ENCODE measurements around the gene ANKRD63.
A peak's percentile ranks its signal among the peaks of the same experiment; 100 is the strongest.

The ANKRD63 gene

GRCh38 chr15:40293905-40294895 is 11.3 kb upstream of the ANKRD63 start:
- Histone ChIP-seq H3K9me3 (ENCODE audit: control insufficient read depth, low read length) (no peaks in the 10 kb centered on the region), H2AFZ (ENCODE audit: low read depth, low read length) (no peak overlapping the region), H2BK5ac (ENCODE audit: low read depth, low read length, poor library complexity, severe bottlenecking) (no peak overlapping the region), H3K4ac (ENCODE audit: low read depth in 1 of 2, low read length in 2 of 2) (no peak overlapping the region), H3K27ac (ENCODE audit: low read length, poor library complexity, severe bottlenecking) (no peak overlapping the region), H3K79me1 (replicated peaks; ENCODE audit: low read length, poor library complexity, severe bottlenecking) (no peaks in the 10 kb centered on the region), H3K36me3 (ENCODE audit: control insufficient read depth in 1 of 2, insufficient read depth in 2 of 2, low read depth in 1 of 2, low read length in 2 of 2) (no peaks in the 10 kb centered on the region), H2BK12ac (ENCODE audit: low read length in 2 of 2) (no peak overlapping the region), H3K4me2 (ENCODE audit: low read length, poor library complexity, severe bottlenecking) (no peak overlapping the region), H3K27me3 (ENCODE audit: control insufficient read depth in 1 of 2, insufficient read depth in 1 of 2, low read length in 2 of 2) (peaks cover 74 to 90% of the 10 kb centered on the region in 2 experiments), H2BK15ac (ENCODE audit: low read depth, poor library complexity, severe bottlenecking) (no peak overlapping the region), H3K4me3 (ENCODE audit: insufficient read depth in 1 of 2, low read depth in 1 of 2, low read length in 2 of 2) (no peak overlapping the region), H3K4me1 (ENCODE audit: control insufficient read depth, insufficient read depth, low read depth, low read length) (peaks cover 19% of the 10 kb centered on the region), H3K23ac (ENCODE audit: low read length in 2 of 2) (peak overlapping the region in 1 of 2 experiments; percentile 11), H4K91ac (ENCODE audit: low read length) (no peak overlapping the region), H4K8ac (ENCODE audit: low read length) (no peak overlapping the region), H3K18ac (ENCODE audit: low read depth in 1 of 2, low read length in 2 of 2) (no peak overlapping the region), H2AK5ac (ENCODE audit: low read length, severe bottlenecking) (no peak overlapping the region), H3K9ac (ENCODE audit: low read length) (no peak overlapping the region), H3K14ac (ENCODE audit: low read length in 2 of 2) (no peak overlapping the region), H2BK120ac (ENCODE audit: low read depth, low read length) (no peak overlapping the region)
- 81% methylated on average over 19 of the region's 20 CpGs for WGBS
- no peak for DNase-seq

- no peak for DNase-seq
- Histone ChIP-seq H2BK5ac (ENCODE audit: low read depth, low read length, poor library complexity, severe bottlenecking) (no peak overlapping the region), H3K4me2 (ENCODE audit: low read length, poor library complexity, severe bottlenecking) (no peak overlapping the region), H3K79me1 (replicated peaks; ENCODE audit: low read length, poor library complexity, severe bottlenecking) (no peaks in the 10 kb centered on the region), H3K18ac (ENCODE audit: low read depth in 1 of 2, low read length in 2 of 2) (no peak overlapping the region), H3K9ac (ENCODE audit: low read length) (no peak overlapping the region), H2AK5ac (ENCODE audit: low read length, severe bottlenecking) (no peak overlapping the region), H3K36me3 (ENCODE audit: control insufficient read depth in 1 of 2, insufficient read depth in 2 of 2, low read depth in 1 of 2, low read length in 2 of 2) (no peaks in the 10 kb centered on the region), H4K91ac (ENCODE audit: low read length) (no peak overlapping the region), H3K23ac (ENCODE audit: low read length in 2 of 2) (no peak overlapping the region), H3K14ac (ENCODE audit: low read length in 2 of 2) (no peak overlapping the region), H3K9me3 (ENCODE audit: control insufficient read depth, low read length) (no peaks in the 10 kb centered on the region), H4K8ac (ENCODE audit: low read length) (no peak overlapping the region), H3K27ac (ENCODE audit: low read length, poor library complexity, severe bottlenecking) (no peak overlapping the region), H3K4me3 (ENCODE audit: insufficient read depth in 1 of 2, low read depth in 1 of 2, low read length in 2 of 2) (no peak overlapping the region), H3K27me3 (ENCODE audit: control insufficient read depth in 1 of 2, insufficient read depth in 1 of 2, low read length in 2 of 2) (peaks cover 75 to 87% of the 10 kb centered on the region in 2 experiments), H2BK12ac (ENCODE audit: low read length in 2 of 2) (peak overlapping the region in 1 of 2 experiments; percentile 15), H2AFZ (ENCODE audit: low read depth, low read length) (no peak overlapping the region), H2BK15ac (ENCODE audit: low read depth, poor library complexity, severe bottlenecking) (no peak overlapping the region), H2BK120ac (ENCODE audit: low read depth, low read length) (no peak overlapping the region), H3K4ac (ENCODE audit: low read depth in 1 of 2, low read length in 2 of 2) (no peak overlapping the region), H3K4me1 (ENCODE audit: control insufficient read depth, insufficient read depth, low read depth, low read length) (peaks cover 19% of the 10 kb centered on the region)
Observed at GRCh38 chr15:40293006-40293405, 10.1 kb upstream of the ANKRD63 start.

GRCh38 chr15:40292246-40292645 is 9.4 kb upstream of the ANKRD63 start:
- H3K4me1 ChIP-seq (ENCODE audit: control insufficient read depth, insufficient read depth, low read depth, low read length) = peaks cover 19% of the 10 kb centered on the region
- peak overlapping the region in 1 of 2 experiments; percentile 18 for H2BK12ac ChIP-seq (ENCODE audit: low read length in 2 of 2)
- no peak overlapping the region for H3K9ac ChIP-seq (ENCODE audit: low read length)
- H3K27me3 ChIP-seq (ENCODE audit: control insufficient read depth in 1 of 2, insufficient read depth in 1 of 2, low read length in 2 of 2) = peaks cover 73 to 79% of the 10 kb centered on the region in 2 experiments
- no peaks in the 10 kb centered on the region for H3K79me1 ChIP-seq (replicated peaks; ENCODE audit: low read length, poor library complexity, severe bottlenecking)
- WGBS = 97% methylated on average over 3 of the region's 3 CpGs
- no peak overlapping the region for H3K18ac ChIP-seq (ENCODE audit: low read depth in 1 of 2, low read length in 2 of 2)
- no peak overlapping the region for H3K4me2 ChIP-seq (ENCODE audit: low read length, poor library complexity, severe bottlenecking)
- no peak overlapping the region for H2AFZ ChIP-seq (ENCODE audit: low read depth, low read length)
- no peak overlapping the region for H2BK5ac ChIP-seq (ENCODE audit: low read depth, low read length, poor library complexity, severe bottlenecking)
- no peak for DNase-seq
- no peak overlapping the region for H3K27ac ChIP-seq (ENCODE audit: low read length, poor library complexity, severe bottlenecking)
- H4K8ac ChIP-seq (ENCODE audit: low read length) = no peak overlapping the region
- no peak overlapping the region for H4K91ac ChIP-seq (ENCODE audit: low read length)
- H3K9me3 ChIP-seq (ENCODE audit: control insufficient read depth, low read length) = no peaks in the 10 kb centered on the region
- H3K4ac ChIP-seq (ENCODE audit: low read depth in 1 of 2, low read length in 2 of 2) = no peak overlapping the region
- no peaks in the 10 kb centered on the region for H3K36me3 ChIP-seq (ENCODE audit: control insufficient read depth in 1 of 2, insufficient read depth in 2 of 2, low read depth in 1 of 2, low read length in 2 of 2)
- no peak overlapping the region for H3K4me3 ChIP-seq (ENCODE audit: insufficient read depth in 1 of 2, low read depth in 1 of 2, low read length in 2 of 2)
- no peak overlapping the region for H2BK15ac ChIP-seq (ENCODE audit: low read depth, poor library complexity, severe bottlenecking)
- H2BK120ac ChIP-seq (ENCODE audit: low read depth, low read length) = no peak overlapping the region
- H3K23ac ChIP-seq (ENCODE audit: low read length in 2 of 2) = no peak overlapping the region
- H2AK5ac ChIP-seq (ENCODE audit: low read length, severe bottlenecking) = no peak overlapping the region
- no peak overlapping the region for H3K14ac ChIP-seq (ENCODE audit: low read length in 2 of 2)

- no peaks in the 10 kb centered on the region for H3K79me1 ChIP-seq (replicated peaks; ENCODE audit: low read length, poor library complexity, severe bottlenecking)
- peak overlapping the region; percentile 5 to 53 for H3K23ac ChIP-seq (ENCODE audit: low read length in 2 of 2)
- H2BK15ac ChIP-seq (ENCODE audit: low read depth, poor library complexity, severe bottlenecking) = peak overlapping the region; percentile 50
- H3K4me1 ChIP-seq (ENCODE audit: control insufficient read depth, insufficient read depth, low read depth, low read length) = peaks cover 24% of the 10 kb centered on the region
- no peak overlapping the region for H3K9ac ChIP-seq (ENCODE audit: low read length)
- H3K4me3 ChIP-seq (ENCODE audit: insufficient read depth in 1 of 2, low read depth in 1 of 2, low read length in 2 of 2) = peak overlapping the region; percentile 47 to 63
- H3K4me2 ChIP-seq (ENCODE audit: low read length, poor library complexity, severe bottlenecking) = peak overlapping the region; percentile 94
- H2AK5ac ChIP-seq (ENCODE audit: low read length, severe bottlenecking) = no peak overlapping the region
- no peak overlapping the region for H2BK5ac ChIP-seq (ENCODE audit: low read depth, low read length, poor library complexity, severe bottlenecking)
- WGBS = 2% methylated on average over 64 of the region's 68 CpGs
- H3K27me3 ChIP-seq (ENCODE audit: control insufficient read depth in 1 of 2, insufficient read depth in 1 of 2, low read length in 2 of 2) = peaks cover 67 to 68% of the 10 kb centered on the region in 2 experiments
- H4K91ac ChIP-seq (ENCODE audit: low read length) = peak overlapping the region; percentile 80
- H2AFZ ChIP-seq (ENCODE audit: low read depth, low read length) = peak overlapping the region; percentile 80
- DNase-seq = peak; percentile 71
- H3K36me3 ChIP-seq (ENCODE audit: control insufficient read depth in 1 of 2, insufficient read depth in 2 of 2, low read depth in 1 of 2, low read length in 2 of 2) = no peaks in the 10 kb centered on the region
- H3K4ac ChIP-seq (ENCODE audit: low read depth in 1 of 2, low read length in 2 of 2) = no peak overlapping the region
- H3K9me3 ChIP-seq (ENCODE audit: control insufficient read depth, low read length) = no peaks in the 10 kb centered on the region
- H2BK12ac ChIP-seq (ENCODE audit: low read length in 2 of 2) = peak overlapping the region in 1 of 2 experiments; percentile 47
- peak overlapping the region; percentile 97 for H4K8ac ChIP-seq (ENCODE audit: low read length)
- H3K18ac ChIP-seq (ENCODE audit: low read depth in 1 of 2, low read length in 2 of 2) = peak overlapping the region; percentile 65 to 98
- peak overlapping the region; percentile 36 for H2BK120ac ChIP-seq (ENCODE audit: low read depth, low read length)
- H3K14ac ChIP-seq (ENCODE audit: low read length in 2 of 2) = peak overlapping the region in 1 of 2 experiments; percentile 93
- no peak overlapping the region for H3K27ac ChIP-seq (ENCODE audit: low read length, poor library complexity, severe bottlenecking)
Observed at GRCh38 chr15:40290918-40291574, 8.2 kb upstream of the ANKRD63 start.

All from mesenchymal stem cell (in vitro differentiated cells and primary cell).